SH-SY5Y (cell line): Measurements from ENCODE around the gene MAP3K5.

Experiments used
- GATA2 ChIP-seq: IDR thresholded peaks from 2 replicates; pipeline ENCODE4 v1.6.1; 2011; ENCODE audit warnings: mild to moderate bottlenecking, low read depth, low read length
- GATA3 ChIP-seq: IDR thresholded peaks from 2 replicates; pipeline ENCODE4 v1.6.1; 2011; ENCODE audit warnings: low read depth, mild to moderate bottlenecking, low read length, moderate library complexity

GRCh38 chr6:136517002-136517401 lies 275.3 kb downstream of the MAP3K5 start:
- TF ChIP-seq GATA2 (no peak), GATA3 (no peak)
